SH-SY5Y (cell line): Measurements from ENCODE around the gene AATK.

Experiments used
- GATA2 ChIP-seq: IDR thresholded peaks from 2 replicates; pipeline ENCODE4 v1.6.1; 2011; ENCODE audit warnings: mild to moderate bottlenecking, low read depth, low read length
- GATA3 ChIP-seq: IDR thresholded peaks from 2 replicates; pipeline ENCODE4 v1.6.1; 2011; ENCODE audit warnings: low read depth, mild to moderate bottlenecking, low read length, moderate library complexity

- TF ChIP-seq GATA3 (no peak), GATA2 (no peak)
Measured at GRCh38 chr17:81162491-81162890, 3.5 kb downstream of the AATK start.
